HEK293T (cell line): ENCODE results near the gene CTNNA2.

Experiments used
- ELF4 ChIP-seq: fragments of 450-650 bp; IDR thresholded peaks from 2 replicates; pipeline ENCODE4 v1.6.1; 2017; ENCODE audit warnings: antibody characterized with exemption
- FOXM1 ChIP-seq: fragments of 450-650 bp; IDR thresholded peaks from 2 replicates; pipeline ENCODE4 v1.6.1; 2017; ENCODE audit warnings: mild to moderate bottlenecking, borderline replicate concordance

DNA sequence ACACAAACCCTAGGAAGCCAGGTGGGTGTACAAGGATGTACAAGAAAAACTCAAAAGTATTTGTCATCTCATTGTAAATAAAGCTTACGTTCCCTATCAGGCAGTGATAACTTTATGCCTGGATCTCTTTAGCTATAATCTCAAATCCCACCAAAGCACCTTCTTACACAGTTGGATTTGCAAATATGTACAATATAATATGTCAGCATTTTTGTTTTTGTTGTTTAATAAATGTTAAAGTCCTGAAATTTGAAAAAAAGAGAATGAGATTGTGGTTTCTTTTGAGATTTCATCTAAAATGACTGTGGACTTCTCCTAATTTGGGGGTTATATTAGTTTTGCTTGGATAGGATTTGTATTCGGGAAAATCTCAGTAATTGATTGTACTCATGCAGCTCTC lies 709.8 kb downstream of the CTNNA2 start:
- no peak for TF ChIP-seq ELF4
- TF ChIP-seq FOXM1, result no peak
